Left ventricle myocardium inferior (tissue), 1 donor: ENCODE results near the gene ISLR. TPM values are rescaled to one million over a fixed set of nuclear protein-coding genes. Genes with fewer than 3 reads are reported as not detected.

Experiments used
- DNase-seq: peaks from one replicate; pipeline ENCODE4 v3.0.0-alpha.2; 2020
- H3K27ac ChIP-seq: fragments of 200-600 bp; replicated peaks from 2 replicates; pipeline ENCODE4 v1.8.0; 2021
- H3K27me3 ChIP-seq: fragments of 200-600 bp; 2 replicates; pipeline ENCODE4 v1.8.0; 2021; ENCODE audit warnings: low read depth
- H3K36me3 ChIP-seq: fragments of 200-600 bp; 2 replicates; pipeline ENCODE4 v1.8.0; 2021
- H3K4me1 ChIP-seq: fragments of 200-600 bp; 2 replicates; pipeline ENCODE4 v1.8.0; 2021
- H3K4me3 ChIP-seq: fragments of 200-600 bp; 2 replicates; pipeline ENCODE4 v1.8.0; 2021; ENCODE audit warnings: mild to moderate bottlenecking, moderate library complexity
- H3K9me3 ChIP-seq: fragments of 200-600 bp; replicated peaks from 2 replicates; pipeline ENCODE4 v1.8.0; 2021
- CTCF ChIP-seq: fragments of 200-600 bp; IDR thresholded peaks from 2 replicates; pipeline ENCODE4 v1.8.0; 2021; ENCODE audit warnings: antibody characterized with exemption, mild to moderate bottlenecking, borderline replicate concordance
- intact Hi-C: fragments of 100-400 bp; cut with micrococcal nuclease; formaldehyde crosslinking; loops from one replicate; pipeline ENCODE4 v1.11.0; 2022
- total RNA-seq: library from RNA; stranded (reverse); fragmentation: NEBNext Ultra II Directional; extraction: Animal tissue kit (Norgen Biotek cat#: 25700); gene quantifications from one replicate; pipeline ENCODE4 v1.2.1, GENCODE V29; 2021
- donor health status: DM: no; HTN: yes; CAD: no; lungs with severe emphysema.

The ISLR gene
- total RNA-seq, 1 donor from 2014 or later = 12.7 TPM

- no peak for TF ChIP-seq CTCF
- H3K4me1 ChIP-seq = peaks cover 24% of the 10 kb centered on the region
- H3K36me3 ChIP-seq = no peaks in the 10 kb centered on the region
- intact Hi-C loops = no loop called here
- no peak overlapping the region for H3K4me3 ChIP-seq
- DNase-seq = no peak
- H3K27ac ChIP-seq = no peak overlapping the region
- H3K27me3 ChIP-seq = no peaks in the 10 kb centered on the region
- H3K9me3 ChIP-seq = no peaks in the 10 kb centered on the region
These were observed 18.3 kb downstream of the ISLR start for GRCh38 chr15:74191798-74192197.

GRCh38 chr15:74192751-74193150 lies 19.2 kb downstream of the ISLR start:
- no peak for TF ChIP-seq CTCF
- intact Hi-C loops = no loop called here
- DNase-seq = no peak
- Histone ChIP-seq H3K4me3 (no peak overlapping the region), H3K4me1 (peaks cover 25% of the 10 kb centered on the region), H3K36me3 (no peaks in the 10 kb centered on the region), H3K27me3 (no peaks in the 10 kb centered on the region), H3K27ac (no peak overlapping the region), H3K9me3 (no peaks in the 10 kb centered on the region)

- peaks cover 25% of the 10 kb centered on the region for H3K4me1 ChIP-seq
- H3K36me3 ChIP-seq = no peaks in the 10 kb centered on the region
- H3K4me3 ChIP-seq = no peak overlapping the region
- intact Hi-C loops = no loop called here
- no peak overlapping the region for H3K27ac ChIP-seq
- H3K27me3 ChIP-seq = no peaks in the 10 kb centered on the region
- TF ChIP-seq CTCF = no peak
- H3K9me3 ChIP-seq = no peaks in the 10 kb centered on the region
- no peak for DNase-seq
These were observed 19.8 kb downstream of the ISLR start for GRCh38 chr15:74193299-74193718.

- intact Hi-C loops = no loop called here
- H3K4me3 ChIP-seq = no peak overlapping the region
- TF ChIP-seq CTCF = no peak
- peaks cover 25% of the 10 kb centered on the region for H3K4me1 ChIP-seq
- no peak overlapping the region for H3K27ac ChIP-seq
- no peak for DNase-seq
- no peaks in the 10 kb centered on the region for H3K27me3 ChIP-seq
- H3K9me3 ChIP-seq = no peaks in the 10 kb centered on the region
- H3K36me3 ChIP-seq = no peaks in the 10 kb centered on the region
These were observed 20.4 kb downstream of the ISLR start for GRCh38 chr15:74193905-74194304.

GRCh38 chr15:74194572-74195559 lies 21.4 kb downstream of the ISLR start:
- intact Hi-C loops = no loop called here
- H3K27me3 ChIP-seq = no peaks in the 10 kb centered on the region
- TF ChIP-seq CTCF = no peak
- H3K4me3 ChIP-seq = no peak overlapping the region
- no peak overlapping the region for H3K27ac ChIP-seq
- H3K36me3 ChIP-seq = no peaks in the 10 kb centered on the region
- peaks cover 25% of the 10 kb centered on the region for H3K4me1 ChIP-seq
- no peak for DNase-seq
- no peaks in the 10 kb centered on the region for H3K9me3 ChIP-seq
